NOMO-1 treated with DMSO at 0.1 percent for 48 hours (cell line): ENCODE results near the gene LIN7C.
"Not testable (repeated sequence)": the region's sequence is repeated elsewhere in the genome, so short reads cannot be mapped to it uniquely, and the experiment has no call there.

Experiments
- DNase-seq: peaks from one replicate; lab custom pipeline; 2025; ENCODE audit not compliant: unreplicated experiment; lab: John Stamatoyannopoulos, UW

The LIN7C gene

GRCh38 chr11:27451244-27451965 is 55.2 kb downstream of the LIN7C start:
- DNase-seq = no peak

GRCh38 chr11:27448184-27448540 is 58.4 kb downstream of the LIN7C start:
- not testable (repeated sequence) for DNase-seq

- no peak for DNase-seq
These were observed 59.0 kb downstream of the LIN7C start for GRCh38 chr11:27447288-27448183.

- no peak for DNase-seq
These were observed 60.9 kb downstream of the LIN7C start for GRCh38 chr11:27445625-27446024.

GRCh38 chr11:27444801-27445215 is 61.8 kb downstream of the LIN7C start:
- DNase-seq = no peak
